CD4-positive, CD25-positive, alpha-beta regulatory T cell (primary cell): ENCODE measurements around the gene DCPS. TPM values are rescaled to one million over a fixed set of nuclear protein-coding genes. Genes with fewer than 3 reads are reported as not detected.
A peak's percentile ranks its signal among the peaks of the same experiment; 100 is the strongest.
"Not testable (repeated sequence)": the region's sequence is repeated elsewhere in the genome, so short reads cannot be mapped to it uniquely, and the experiment has no call there.

ENCODE experiments used
- ATAC-seq, 2 donors: fragments of 150-1000 bp; cut with Tn5 transposase; one replicate each; pipeline ENCODE4 v1.10.0; 2021; ENCODE audit warnings: low read depth in 2 of 2, moderate number of reproducible peaks in 2 of 2, moderate library complexity in 1 of 2
- DNase-seq, 3 donors: peaks; one replicate each; pipeline versions ENCODE4 v3.0.0 to v3.0.0-alpha.2; 2012 to 2022; ENCODE audit warnings: mixed read lengths in 1 of 3
- H3K27ac ChIP-seq: one replicate; pipeline ENCODE4 v1.7.0; 2013; ENCODE audit warnings: mild to moderate bottlenecking, low read length; ENCODE audit not compliant: insufficient read depth, poor library complexity, severe bottlenecking
- H3K27me3 ChIP-seq: one replicate; pipeline ENCODE4 v1.7.0; 2013; ENCODE audit warnings: low read length; ENCODE audit not compliant: control insufficient read depth, insufficient read depth
- H3K36me3 ChIP-seq: one replicate; pipeline ENCODE4 v1.7.0; 2013; ENCODE audit warnings: mild to moderate bottlenecking, low read length, moderate library complexity; ENCODE audit not compliant: control insufficient read depth, insufficient read depth
- H3K4me1 ChIP-seq: 2 replicates; pipeline ENCODE4 v1.7.0; 2013; ENCODE audit warnings: mild to moderate bottlenecking, low read length; ENCODE audit not compliant: insufficient read depth, control insufficient read depth, poor library complexity, severe bottlenecking
- H3K4me3 ChIP-seq: one replicate; pipeline ENCODE4 v1.7.0; 2013; ENCODE audit warnings: low read depth, mild to moderate bottlenecking, low read length, moderate library complexity
- H3K9me3 ChIP-seq, 2 experiments: 1 replicate in 1 of 2; 2 replicates in 1 of 2; pipeline ENCODE4 v1.7.0; 2013; ENCODE audit warnings: low read length in 2 of 2, mild to moderate bottlenecking in 1 of 2, moderate library complexity in 1 of 2; ENCODE audit not compliant: control insufficient read depth in 2 of 2
- H3K27ac Mint-ChIP-seq, 3 donors: one replicate each; pipeline ENCODE4 v1.8.0; 2020 to 2022; ENCODE audit warnings: mild to moderate bottlenecking in 3 of 3, mixed read lengths in 3 of 3, moderate library complexity in 2 of 3
- H3K27me3 Mint-ChIP-seq: one replicate; pipeline ENCODE4 v1.8.0; 2022; ENCODE audit warnings: mild to moderate bottlenecking, mixed read lengths
- H3K36me3 Mint-ChIP-seq: one replicate; pipeline ENCODE4 v1.8.0; 2020; ENCODE audit warnings: mixed read lengths
- H3K4me1 Mint-ChIP-seq, 4 donors: one replicate each; pipeline ENCODE4 v1.8.0; 2020 to 2022; ENCODE audit warnings: mixed read lengths in 4 of 4, mild to moderate bottlenecking in 1 of 4
- H3K4me3 Mint-ChIP-seq, 4 donors: one replicate each; pipeline ENCODE4 v1.8.0; 2020 to 2022; ENCODE audit warnings: mild to moderate bottlenecking in 4 of 4, mixed read lengths in 4 of 4, moderate library complexity in 3 of 4
- H3K9me3 Mint-ChIP-seq, 7 donors: one replicate each; pipeline ENCODE4 v1.8.0; 2020 to 2022; ENCODE audit warnings: mixed read lengths in 7 of 7, mild to moderate bottlenecking in 3 of 7, moderate library complexity in 2 of 7
- polyA plus RNA-seq, 4 donors: library from polyadenylated mRNA; unstranded; fragments of 300-500 nt; fragmentation: Illumina TruSeq; gene quantifications; one replicate each; pipeline ENCODE4 v1.2.3, GENCODE V29; 2021
- total RNA-seq: library from RNA; stranded (reverse); gene quantifications from one replicate; pipeline ENCODE4 v1.2.3, GENCODE V29; 2022

Gene DCPS
- total and polyA plus RNA-seq, 5 donors from 2014 or later, result 18.1 to 57.6 (median 47.7) TPM

- H3K4me1 Mint-ChIP-seq, result peaks cover 0 to 16% (median 4%) of the 10 kb centered on the region in 4 donors
- H3K9me3 Mint-ChIP-seq, result no peaks in the 10 kb centered on the region
- DNase-seq (no peak), ATAC-seq (no peak)
- no peaks in the 10 kb centered on the region for H3K36me3 ChIP-seq
- H3K4me3 Mint-ChIP-seq, result peak overlapping the region in 2 of 4 donors; percentile 54 to 70
- H3K27ac ChIP-seq, result no peak overlapping the region
- peaks cover 7% of the 10 kb centered on the region for H3K4me1 ChIP-seq
- no peak overlapping the region for H3K27ac Mint-ChIP-seq
- no peaks in the 10 kb centered on the region for H3K9me3 ChIP-seq
- H3K4me3 ChIP-seq, result no peak overlapping the region
- no peaks in the 10 kb centered on the region for H3K27me3 Mint-ChIP-seq
- no peaks in the 10 kb centered on the region for H3K27me3 ChIP-seq
- no peaks in the 10 kb centered on the region for H3K36me3 Mint-ChIP-seq
Observed at GRCh38 chr11:126360049-126360446, 56.2 kb downstream of the DCPS start.

- no peak overlapping the region for H3K4me3 Mint-ChIP-seq
- no peak for DNase-seq
Observed at GRCh38 chr11:126361400-126361799, 57.5 kb downstream of the DCPS start.

GRCh38 chr11:126362879-126363655 lies 59.2 kb downstream of the DCPS start:
- DNase-seq, result no peak
- H3K27ac Mint-ChIP-seq, result no peak overlapping the region

More at GRCh38 chr11:126361400-126361799, 57.5 kb downstream of the DCPS start:
- Mint-ChIP-seq H3K4me1 (peaks cover 0 to 8% (median 2%) of the 10 kb centered on the region in 4 donors), H3K27ac (no peak overlapping the region), H3K27me3 (no peaks in the 10 kb centered on the region), H3K36me3 (no peaks in the 10 kb centered on the region), H3K9me3 (no peaks in the 10 kb centered on the region)
- H3K36me3 ChIP-seq, result no peaks in the 10 kb centered on the region
- H3K4me1 ChIP-seq, result peaks cover under 1% of the 10 kb centered on the region
- no peak overlapping the region for H3K4me3 ChIP-seq
- no peaks in the 10 kb centered on the region for H3K9me3 ChIP-seq
- H3K27ac ChIP-seq, result no peak overlapping the region
- no peak for ATAC-seq
- H3K27me3 ChIP-seq, result no peaks in the 10 kb centered on the region

GRCh38 chr11:126363706-126364248 lies 59.9 kb downstream of the DCPS start:
- Histone ChIP-seq H3K27me3 (no peaks in the 10 kb centered on the region), H3K4me3 (no peak overlapping the region), H3K27ac (no peak overlapping the region), H3K4me1 (no peaks in the 10 kb centered on the region), H3K9me3 (no peaks in the 10 kb centered on the region), H3K36me3 (no peaks in the 10 kb centered on the region)
- no peaks in the 10 kb centered on the region for H3K4me1 Mint-ChIP-seq
- H3K27ac Mint-ChIP-seq, result no peak overlapping the region
- H3K9me3 Mint-ChIP-seq, result no peaks in the 10 kb centered on the region
- H3K4me3 Mint-ChIP-seq, result no peak overlapping the region
- DNase-seq, result no peak
- H3K36me3 Mint-ChIP-seq, result no peaks in the 10 kb centered on the region
- ATAC-seq, result no peak
- no peaks in the 10 kb centered on the region for H3K27me3 Mint-ChIP-seq

More at GRCh38 chr11:126362879-126363655, 59.2 kb downstream of the DCPS start:
- Mint-ChIP-seq H3K4me3 (no peak overlapping the region), H3K9me3 (no peaks in the 10 kb centered on the region), H3K36me3 (no peaks in the 10 kb centered on the region), H3K27me3 (no peaks in the 10 kb centered on the region), H3K4me1 (no peaks in the 10 kb centered on the region)
- H3K36me3 ChIP-seq, result no peaks in the 10 kb centered on the region
- no peak for ATAC-seq
- H3K27me3 ChIP-seq, result no peaks in the 10 kb centered on the region
- H3K27ac ChIP-seq, result no peak overlapping the region
- no peaks in the 10 kb centered on the region for H3K9me3 ChIP-seq
- no peak overlapping the region for H3K4me3 ChIP-seq
- no peaks in the 10 kb centered on the region for H3K4me1 ChIP-seq

- not testable (repeated sequence) for H3K4me3 ChIP-seq, H3K4me3 Mint-ChIP-seq, H3K9me3 ChIP-seq, H3K27me3 ChIP-seq, H3K27ac Mint-ChIP-seq, H3K36me3 Mint-ChIP-seq, H3K27me3 Mint-ChIP-seq, H3K9me3 Mint-ChIP-seq, H3K4me1 ChIP-seq, ATAC-seq, H3K27ac ChIP-seq, H3K4me1 Mint-ChIP-seq, DNase-seq, H3K36me3 ChIP-seq
Observed at GRCh38 chr11:126364735-126365134, 60.9 kb downstream of the DCPS start.

- H3K4me1 ChIP-seq, DNase-seq, H3K9me3 Mint-ChIP-seq, ATAC-seq, H3K27me3 ChIP-seq, H3K4me3 ChIP-seq, H3K27ac ChIP-seq, H3K27me3 Mint-ChIP-seq, H3K36me3 Mint-ChIP-seq, H3K36me3 ChIP-seq, H3K4me3 Mint-ChIP-seq, H3K27ac Mint-ChIP-seq, H3K4me1 Mint-ChIP-seq, H3K9me3 ChIP-seq: not testable (repeated sequence)
Observed at GRCh38 chr11:126365508-126365907, 61.6 kb downstream of the DCPS start.

GRCh38 chr11:126366064-126366822 lies 62.4 kb downstream of the DCPS start:
- DNase-seq (no peak), ATAC-seq (no peak)
- H3K4me1 ChIP-seq, result no peaks in the 10 kb centered on the region
- no peak overlapping the region for H3K27ac Mint-ChIP-seq
- no peaks in the 10 kb centered on the region for H3K4me1 Mint-ChIP-seq
- H3K4me3 ChIP-seq, result no peak overlapping the region
- H3K27me3 Mint-ChIP-seq, result no peaks in the 10 kb centered on the region
- H3K27me3 ChIP-seq, result no peaks in the 10 kb centered on the region
- H3K4me3 Mint-ChIP-seq, result no peak overlapping the region
- H3K36me3 ChIP-seq, result no peaks in the 10 kb centered on the region
- H3K9me3 ChIP-seq, result no peaks in the 10 kb centered on the region
- H3K27ac ChIP-seq, result no peak overlapping the region
- no peaks in the 10 kb centered on the region for H3K9me3 Mint-ChIP-seq
- no peaks in the 10 kb centered on the region for H3K36me3 Mint-ChIP-seq
